GM20431 (cell line): ENCODE measurements around the gene THSD7B.

Source experiments
- in situ Hi-C: fragments of 300-500 bp; cut with MseI, MboI; formaldehyde crosslinking; loops from one replicate; pipeline ENCODE4 v1.15.0; 2020; ENCODE audit warnings: low sequenced_read_pairs; ENCODE audit not compliant: unreplicated experiment

The THSD7B gene

GRCh38 chr2:137221797-137222492 is 456.6 kb downstream of the THSD7B start:
- in situ Hi-C loops, result no loop called here

GRCh38 chr2:137223722-137224121 is 458.4 kb downstream of the THSD7B start:
- in situ Hi-C loops, result no loop called here

GRCh38 chr2:137228566-137228965 is 463.2 kb downstream of the THSD7B start:
- in situ Hi-C loops, result no loop called here

- in situ Hi-C loops, result no loop called here
Observed at GRCh38 chr2:137229834-137230233, 464.5 kb downstream of the THSD7B start.

GRCh38 chr2:137231628-137232027 is 466.3 kb downstream of the THSD7B start:
- in situ Hi-C loops, result no loop called here

- in situ Hi-C loops, result no loop called here
Observed at GRCh38 chr2:137232076-137232475, 466.7 kb downstream of the THSD7B start.

GRCh38 chr2:137233091-137233490 is 467.7 kb downstream of the THSD7B start:
- in situ Hi-C loops, result no loop called here

- in situ Hi-C loops, result no loop called here
Observed at GRCh38 chr2:137237055-137237454, 471.7 kb downstream of the THSD7B start.

- in situ Hi-C loops, result no loop called here
Observed at GRCh38 chr2:137238065-137238464, 472.7 kb downstream of the THSD7B start.

- in situ Hi-C loops, result no loop called here
Observed at GRCh38 chr2:137249463-137250130, 484.3 kb downstream of the THSD7B start.

- in situ Hi-C loops, result no loop called here
Observed at GRCh38 chr2:137250401-137250800, 485.1 kb downstream of the THSD7B start.

- in situ Hi-C loops, result no loop called here
Observed at GRCh38 chr2:137251045-137251444, 485.7 kb downstream of the THSD7B start.

- in situ Hi-C loops, result no loop called here
Observed at GRCh38 chr2:137252934-137253333, 487.6 kb downstream of the THSD7B start.

- in situ Hi-C loops, result no loop called here
Observed at GRCh38 chr2:137254052-137254451, 488.7 kb downstream of the THSD7B start.

- in situ Hi-C loops, result no loop called here
Observed at GRCh38 chr2:137255345-137255744, 490.0 kb downstream of the THSD7B start.

GRCh38 chr2:137255990-137256389 is 490.6 kb downstream of the THSD7B start:
- in situ Hi-C loops, result no loop called here

- in situ Hi-C loops, result no loop called here
Observed at GRCh38 chr2:137261881-137262585, 496.7 kb downstream of the THSD7B start.

- in situ Hi-C loops, result no loop called here
Observed at GRCh38 chr2:137262594-137262993, 497.2 kb downstream of the THSD7B start.

GRCh38 chr2:137287913-137288639 is 522.7 kb downstream of the THSD7B start:
- in situ Hi-C loops, result no loop called here

- in situ Hi-C loops, result no loop called here
Observed at GRCh38 chr2:137291836-137292570, 526.7 kb downstream of the THSD7B start.
